GM18505 (cell line): ENCODE data around the gene EXOC2.

Experiments used
- ATAC-seq: cut with Tn5 transposase; IDR thresholded peaks from one replicate; pipeline ENCODE4 v1.9.1; 2021; ENCODE audit not compliant: unreplicated experiment
- POLR2A ChIP-seq: IDR thresholded peaks from 4 replicates; pipeline ENCODE4 v1.6.1; 2011; ENCODE audit warnings: borderline replicate concordance; ENCODE audit not compliant: insufficient read depth, insufficient read length; ENCODE audit errors: extremely low read depth

Gene EXOC2, protein sequence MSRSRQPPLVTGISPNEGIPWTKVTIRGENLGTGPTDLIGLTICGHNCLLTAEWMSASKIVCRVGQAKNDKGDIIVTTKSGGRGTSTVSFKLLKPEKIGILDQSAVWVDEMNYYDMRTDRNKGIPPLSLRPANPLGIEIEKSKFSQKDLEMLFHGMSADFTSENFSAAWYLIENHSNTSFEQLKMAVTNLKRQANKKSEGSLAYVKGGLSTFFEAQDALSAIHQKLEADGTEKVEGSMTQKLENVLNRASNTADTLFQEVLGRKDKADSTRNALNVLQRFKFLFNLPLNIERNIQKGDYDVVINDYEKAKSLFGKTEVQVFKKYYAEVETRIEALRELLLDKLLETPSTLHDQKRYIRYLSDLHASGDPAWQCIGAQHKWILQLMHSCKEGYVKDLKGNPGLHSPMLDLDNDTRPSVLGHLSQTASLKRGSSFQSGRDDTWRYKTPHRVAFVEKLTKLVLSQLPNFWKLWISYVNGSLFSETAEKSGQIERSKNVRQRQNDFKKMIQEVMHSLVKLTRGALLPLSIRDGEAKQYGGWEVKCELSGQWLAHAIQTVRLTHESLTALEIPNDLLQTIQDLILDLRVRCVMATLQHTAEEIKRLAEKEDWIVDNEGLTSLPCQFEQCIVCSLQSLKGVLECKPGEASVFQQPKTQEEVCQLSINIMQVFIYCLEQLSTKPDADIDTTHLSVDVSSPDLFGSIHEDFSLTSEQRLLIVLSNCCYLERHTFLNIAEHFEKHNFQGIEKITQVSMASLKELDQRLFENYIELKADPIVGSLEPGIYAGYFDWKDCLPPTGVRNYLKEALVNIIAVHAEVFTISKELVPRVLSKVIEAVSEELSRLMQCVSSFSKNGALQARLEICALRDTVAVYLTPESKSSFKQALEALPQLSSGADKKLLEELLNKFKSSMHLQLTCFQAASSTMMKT

DNA sequence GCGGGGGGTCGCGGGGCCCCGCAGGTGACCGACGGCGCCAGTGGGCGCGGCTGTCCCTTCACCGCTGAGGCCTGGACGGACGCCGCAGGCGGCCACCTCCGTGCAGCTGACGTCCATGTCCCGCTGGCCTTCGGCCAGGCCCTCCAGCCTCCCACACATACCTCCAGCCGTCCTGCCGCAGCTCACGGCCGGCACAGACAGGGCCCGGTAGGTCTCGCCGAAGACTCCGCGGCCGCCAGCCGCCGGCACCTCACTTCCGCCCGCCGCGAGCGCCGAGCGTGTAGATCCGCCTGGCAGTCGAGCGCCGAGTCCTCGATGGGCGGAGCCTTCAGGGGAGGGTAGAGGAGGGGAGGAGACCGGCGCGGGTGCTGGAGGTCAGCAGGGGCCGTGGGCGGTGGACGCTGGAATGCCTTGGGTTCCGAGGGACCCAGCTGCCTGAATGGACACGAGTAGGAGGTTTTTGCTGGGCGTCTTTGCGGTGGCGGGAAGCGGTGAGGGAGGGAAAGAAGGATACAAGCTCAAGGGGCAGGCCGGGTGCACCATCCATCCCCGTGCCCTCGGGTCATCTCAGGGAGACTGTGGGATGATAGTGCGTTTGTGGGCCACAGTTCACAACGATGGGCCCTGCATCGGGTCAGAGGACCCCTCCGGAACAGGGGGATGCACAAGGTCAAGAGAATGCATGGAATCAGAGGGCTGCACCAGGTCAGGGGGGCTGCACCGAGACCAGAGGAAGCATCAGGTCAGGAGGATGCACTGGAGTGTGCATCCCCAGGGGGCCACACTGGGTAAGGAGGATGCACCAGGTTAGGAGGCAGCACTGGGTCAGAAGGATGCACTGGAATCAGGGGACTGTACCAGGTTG lies at the start of gene EXOC2:
EXOC2 (minus strand) TSS at position 282 of the 865 bp plus-strand sequence. CDS start 55,321 bp downstream, outside the sequence.
- TF ChIP-seq POLR2A: peak; percentile 70
- ATAC-seq: peak; percentile 92

GRCh38 chr6:741410-742339 lies 48.7 kb upstream of the EXOC2 start:
- ATAC-seq: no peak
- no peak for TF ChIP-seq POLR2A

DNA sequence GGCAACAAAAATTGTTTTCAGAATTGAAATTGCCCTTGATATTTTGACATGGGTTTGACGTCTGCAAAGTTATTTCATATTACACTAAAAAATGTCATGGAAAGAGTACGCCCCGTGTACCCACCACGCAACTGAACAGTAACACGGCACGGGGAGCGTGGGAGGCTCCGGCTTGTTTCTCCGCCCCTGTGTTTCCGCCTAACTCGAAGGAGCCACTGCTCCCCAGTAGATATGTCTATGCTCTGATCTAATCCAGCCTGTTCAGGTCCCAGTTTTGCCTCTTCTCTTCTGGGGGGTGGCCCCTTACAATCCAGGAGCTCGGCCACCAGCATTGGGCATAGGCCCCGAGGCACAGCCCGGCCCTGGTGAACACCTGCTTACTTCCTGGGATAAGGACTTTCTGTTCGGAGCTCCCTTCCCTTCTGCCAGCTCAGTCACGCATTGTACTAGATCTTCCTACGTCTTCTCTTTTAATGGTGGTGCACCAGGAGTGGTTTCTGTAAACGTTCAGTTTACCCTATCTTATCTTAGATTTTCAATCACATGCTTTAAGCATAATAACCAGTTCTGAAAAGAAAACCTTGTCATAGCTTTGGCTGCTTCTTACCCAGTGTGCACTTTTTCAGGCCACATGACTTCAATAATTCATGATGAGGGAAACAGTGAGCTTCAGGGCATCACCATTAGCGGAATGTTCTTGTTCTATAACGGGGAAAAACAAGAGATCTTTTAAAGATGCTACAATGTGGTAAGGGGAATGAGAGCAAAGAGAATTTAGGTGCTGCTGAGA lies 43.9 kb upstream of the EXOC2 start:
- no peak for TF ChIP-seq POLR2A

GRCh38 chr6:733431-734219 lies 40.7 kb upstream of the EXOC2 start:
- ATAC-seq: no peak
- no peak for TF ChIP-seq POLR2A

More for the DNA sequence above, 43.9 kb upstream of the EXOC2 start:
- ATAC-seq: no peak

GRCh38 chr6:731924-732323 lies 39.0 kb upstream of the EXOC2 start:
- TF ChIP-seq POLR2A: no peak
- no peak for ATAC-seq

DNA sequence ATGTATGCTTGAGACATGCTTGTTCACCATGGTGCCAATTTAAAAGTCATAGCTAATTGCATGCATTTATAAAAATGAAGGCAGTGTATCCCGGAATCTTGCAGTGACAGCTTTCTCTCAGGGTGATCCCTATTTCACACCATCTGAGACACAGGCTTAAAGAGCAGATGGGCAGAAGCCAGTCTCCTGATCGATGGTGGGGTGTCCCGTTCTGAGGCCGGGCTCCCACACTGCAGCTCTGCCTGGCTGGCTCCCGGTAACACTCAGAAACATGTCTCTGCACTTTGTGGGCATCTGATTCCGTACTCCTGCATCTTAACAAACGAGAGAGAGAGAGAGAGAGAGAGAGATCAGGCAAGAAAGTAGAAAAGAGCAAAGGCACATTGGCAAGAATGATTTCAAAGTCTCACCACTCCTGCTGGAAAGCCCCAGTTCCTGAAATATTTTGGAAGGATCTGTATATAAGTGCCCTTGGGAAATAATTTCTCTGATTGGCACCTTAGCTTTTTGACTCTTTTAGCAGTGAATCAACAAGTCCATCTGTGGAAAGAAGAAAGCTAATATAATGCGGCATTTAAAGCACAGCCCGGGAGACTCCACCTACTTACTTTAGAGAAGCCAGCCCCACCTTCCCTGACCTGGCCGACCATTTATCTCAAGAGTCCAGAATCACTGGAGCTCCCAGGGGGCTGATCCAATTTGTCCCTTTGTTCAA lies 36.8 kb upstream of the EXOC2 start:
- ATAC-seq: no peak

GRCh38 chr6:727856-728255 lies 34.9 kb upstream of the EXOC2 start:
- no peak for ATAC-seq
- no peak for TF ChIP-seq POLR2A

More for the DNA sequence above, 36.8 kb upstream of the EXOC2 start:
- TF ChIP-seq POLR2A: no peak

DNA sequence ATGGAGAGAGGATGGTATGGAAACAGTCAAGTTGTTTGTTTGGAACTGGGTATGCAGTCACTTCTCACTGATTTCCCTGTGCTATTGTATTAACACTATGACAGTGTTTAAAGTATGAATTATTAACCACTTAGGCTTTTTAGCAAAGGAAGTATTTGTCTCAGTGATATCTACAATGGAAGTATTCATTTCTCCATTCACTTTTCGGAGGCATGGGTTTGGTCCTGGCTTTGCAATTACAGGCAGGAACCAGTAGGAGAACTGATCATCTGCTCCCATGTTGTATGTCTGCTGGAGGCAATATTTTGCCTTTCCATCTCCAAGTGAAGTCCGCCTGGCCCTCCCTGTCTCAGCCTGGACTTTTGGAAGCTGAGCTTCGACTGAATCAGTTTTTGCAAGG lies 30.6 kb upstream of the EXOC2 start:
- TF ChIP-seq POLR2A: no peak
- ATAC-seq: no peak

GRCh38 chr6:722608-723007 lies 29.7 kb upstream of the EXOC2 start:
- no peak for TF ChIP-seq POLR2A
- ATAC-seq: no peak

- no peak for TF ChIP-seq POLR2A
Observed at GRCh38 chr6:722077-722524, 29.2 kb upstream of the EXOC2 start.

More at GRCh38 chr6:722077-722524, 29.2 kb upstream of the EXOC2 start:
- no peak for ATAC-seq
